WTC11 (cell line): ENCODE measurements around the gene PEAR1.

Experiments used
- ATF2 ChIP-seq: sonication (generic); formaldehyde crosslinking; IDR thresholded peaks from 2 replicates; pipeline ENCODE4 v1.8.1; 2022; ENCODE audit warnings: low read depth, missing genetic modification reagents, borderline replicate concordance
- CREM ChIP-seq: sonication (generic); formaldehyde crosslinking; IDR thresholded peaks from 2 replicates; pipeline ENCODE4 v1.8.1; 2022; ENCODE audit warnings: mild to moderate bottlenecking, missing genetic modification reagents, moderate library complexity
- CTCF ChIP-seq: fragments of 200-600 bp; IDR thresholded peaks from 2 replicates; pipeline ENCODE4 v1.8.0; 2022; ENCODE audit warnings: antibody characterized with exemption
- IRF1 ChIP-seq: sonication (generic); formaldehyde crosslinking; IDR thresholded peaks from 2 replicates; pipeline ENCODE4 v1.8.0; 2023; ENCODE audit warnings: missing genetic modification reagents
- PRDM15 ChIP-seq: sonication (generic); formaldehyde crosslinking; IDR thresholded peaks from 2 replicates; pipeline ENCODE4 v1.8.0; 2022; ENCODE audit warnings: missing genetic modification reagents
- USF1 ChIP-seq: sonication (generic); formaldehyde crosslinking; IDR thresholded peaks from 2 replicates; pipeline ENCODE4 v1.8.0; 2022; ENCODE audit warnings: mild to moderate bottlenecking, missing genetic modification reagents

GRCh38 chr1:156894711-156895454 lies 1.4 kb downstream of the PEAR1 start:
- TF ChIP-seq CTCF (no peak), IRF1 (CRISPR knock-in tag) (no peak), PRDM15 (no peak), USF1 (CRISPR knock-in tag) (no peak), CREM (CRISPR knock-in tag) (no peak), ATF2 (CRISPR knock-in tag) (no peak)
